ENCODE measurements around the gene HDGFL2. TPM values are rescaled to one million over a fixed set of nuclear protein-coding genes. Genes with fewer than 3 reads are reported as not detected.

The HDGFL2 gene
- total RNA-seq, 1 experiment from 2014 or later = 75.2 TPM

DNA sequence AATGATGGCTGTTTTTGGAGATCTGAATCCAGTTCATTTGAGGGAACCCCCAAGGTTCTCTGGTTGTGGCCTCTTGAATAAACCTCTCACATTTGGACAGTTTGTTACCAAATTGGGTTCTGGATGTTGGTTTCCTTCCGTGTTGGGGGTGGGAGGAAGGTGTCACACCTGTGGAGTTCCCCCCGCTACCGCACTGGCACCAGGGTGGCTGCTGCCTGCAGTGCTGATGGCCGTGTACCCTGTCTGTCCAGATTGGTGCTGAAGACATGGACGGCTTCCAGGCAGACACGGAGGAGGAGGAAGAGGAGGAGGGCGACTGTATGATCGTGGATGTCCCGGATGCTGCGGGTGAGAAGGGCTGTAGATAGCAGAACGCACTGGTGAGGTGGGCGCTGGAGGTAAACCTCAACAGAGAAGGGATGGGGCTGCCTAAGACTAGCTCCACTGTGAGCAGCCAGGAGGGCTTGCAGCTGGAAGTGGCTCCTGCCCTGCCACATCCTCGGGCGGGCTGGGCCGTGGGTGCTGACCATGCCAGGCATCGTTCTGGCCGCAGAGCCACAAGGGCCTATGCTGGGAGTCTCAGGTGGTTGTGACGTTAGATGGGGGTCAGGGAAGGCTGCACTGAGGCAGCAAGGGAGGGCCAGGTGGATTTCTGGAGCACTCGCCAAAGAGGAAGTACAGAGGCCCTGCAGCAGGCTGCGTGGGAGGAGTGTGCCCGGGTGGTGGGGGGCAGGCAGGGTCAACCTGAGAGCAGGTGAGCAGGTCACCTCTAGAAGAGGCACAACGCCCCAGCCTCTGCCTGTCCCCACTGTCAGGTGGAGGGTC, 29.9 kb upstream of the HDGFL2 start:
- BruUV-seq (replicated peaks) = no TSS peak
- Histone ChIP-seq H2AFZ (ENCODE audit: low read depth, low read length, poor library complexity, severe bottlenecking) (no peak overlapping the region), H3K36me3 (ENCODE audit: control insufficient read depth in 1 of 2, insufficient read depth in 2 of 2, low read length in 2 of 2) (peaks cover 11 to 13% of the 10 kb centered on the region in 2 experiments; a peak in 3 of 4 replicates), H4K20me1 (ENCODE audit: insufficient read depth) (no peaks in the 10 kb centered on the region), H3K4me3 (replicated peaks in 1 of 2; ENCODE audit: low read depth in 1 of 2, low read length in 2 of 2) (no peak overlapping the region), H3K9ac (ENCODE audit: low read length) (no peak overlapping the region), H3K4me2 (ENCODE audit: low read length) (no peak overlapping the region), H3K79me2 (ENCODE audit: insufficient read depth, low read length) (peaks cover 22% of the 10 kb centered on the region), H3K9me3 (ENCODE audit: control insufficient read depth in 1 of 2, insufficient read depth in 1 of 2, low read depth in 1 of 2, low read length in 2 of 2) (no peaks in the 10 kb centered on the region), H3K27ac (ENCODE audit: low read depth, low read length) (no peak overlapping the region), H3K27me3 (ENCODE audit: insufficient read depth, low read length) (no peaks in the 10 kb centered on the region), H3K9me2 (ENCODE audit: insufficient read depth) (no peaks in the 10 kb centered on the region), H3K4me1 (ENCODE audit: control insufficient read depth in 1 of 2, insufficient read depth in 2 of 2, low read length in 2 of 2) (no peaks in the 10 kb centered on the region)
- ChIA-PET RAD21 (ENCODE audit: low non-redundant PET in 1 of 2, low total read pairs in 2 of 2, uncharacterized antibody in 2 of 2, unreplicated experiment in 2 of 2) (no interaction called here), POLR2A (no interaction called here), CTCF (no interaction called here)
- DNase-seq (ENCODE audit: low read depth, low spot score) (no peak), ATAC-seq (no peak)
- intact Hi-C loops (cut with micrococcal nuclease) = no loop called here
- no peak for TF ChIP-seq ZFX (IDR thresholded peaks at IDR 0.05)
- TF ChIP-seq SIN3A (IDR thresholded peaks at IDR 0.05; ENCODE audit: low read depth) = no peak
- TF ChIP-seq, protein P1, sequence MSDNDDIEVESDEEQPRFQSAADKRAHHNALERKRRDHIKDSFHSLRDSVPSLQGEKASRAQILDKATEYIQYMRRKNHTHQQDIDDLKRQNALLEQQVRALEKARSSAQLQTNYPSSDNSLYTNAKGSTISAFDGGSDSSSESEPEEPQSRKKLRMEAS (IDR thresholded peaks at IDR 0.05) = no peak

DNA sequence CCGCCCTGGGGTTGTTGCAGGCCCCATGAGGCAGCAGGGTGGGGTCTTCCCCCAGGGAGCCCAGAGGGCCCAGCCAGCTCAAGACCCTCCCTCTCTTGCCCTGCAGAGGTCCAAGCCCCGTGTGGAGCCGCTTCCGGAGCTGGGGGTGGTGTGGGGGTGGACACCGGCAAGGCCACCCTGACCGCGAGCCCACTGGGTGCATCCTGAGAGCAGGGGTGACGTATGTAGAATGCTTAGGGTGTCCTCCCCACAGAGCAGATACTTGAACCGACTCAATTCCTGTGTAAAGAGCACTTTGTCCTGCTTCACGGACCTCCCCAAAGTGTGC, 29.3 kb upstream of the HDGFL2 start:
- H3K9ac ChIP-seq (ENCODE audit: low read length) = no peak overlapping the region
- no peak overlapping the region for H2AFZ ChIP-seq (ENCODE audit: low read depth, low read length, poor library complexity, severe bottlenecking)
- no TSS peak for BruUV-seq (replicated peaks)
- no peak overlapping the region for H3K27ac ChIP-seq (ENCODE audit: low read depth, low read length)
- TF ChIP-seq CEBPB (IDR thresholded peaks at IDR 0.05; ENCODE audit: low read depth) (no peak), RAD21 (IDR thresholded peaks at IDR 0.05; ENCODE audit: low read depth) (no peak), ZNF274 (IDR thresholded peaks at IDR 0.05; ENCODE audit: low read depth, low read length) (no peak), YY1 (IDR thresholded peaks at IDR 0.05; ENCODE audit: extremely low read depth, insufficient replicate concordance, low read depth, low read length) (no peak), EZH2 (IDR thresholded peaks at IDR 0.05) (no peak), SP1 (IDR thresholded peaks at IDR 0.05; ENCODE audit: low read depth) (no peak), ZFX (IDR thresholded peaks at IDR 0.05) (no peak), ELF1 (IDR thresholded peaks at IDR 0.05; ENCODE audit: borderline replicate concordance, low read depth) (no peak), CBX3 (IDR thresholded peaks at IDR 0.05; ENCODE audit: low read depth) (no peak), POLR2A (IDR thresholded peaks at IDR 0.05; ENCODE audit: borderline replicate concordance, extremely low read depth, insufficient read depth, insufficient read length) (no peak), SRF (IDR thresholded peaks at IDR 0.05; ENCODE audit: low read depth) (no peak)
- TF ChIP-seq, protein P2, sequence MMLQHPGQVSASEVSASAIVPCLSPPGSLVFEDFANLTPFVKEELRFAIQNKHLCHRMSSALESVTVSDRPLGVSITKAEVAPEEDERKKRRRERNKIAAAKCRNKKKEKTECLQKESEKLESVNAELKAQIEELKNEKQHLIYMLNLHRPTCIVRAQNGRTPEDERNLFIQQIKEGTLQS (IDR thresholded peaks at IDR 0.05) = no peak
- TF ChIP-seq, protein P3, sequence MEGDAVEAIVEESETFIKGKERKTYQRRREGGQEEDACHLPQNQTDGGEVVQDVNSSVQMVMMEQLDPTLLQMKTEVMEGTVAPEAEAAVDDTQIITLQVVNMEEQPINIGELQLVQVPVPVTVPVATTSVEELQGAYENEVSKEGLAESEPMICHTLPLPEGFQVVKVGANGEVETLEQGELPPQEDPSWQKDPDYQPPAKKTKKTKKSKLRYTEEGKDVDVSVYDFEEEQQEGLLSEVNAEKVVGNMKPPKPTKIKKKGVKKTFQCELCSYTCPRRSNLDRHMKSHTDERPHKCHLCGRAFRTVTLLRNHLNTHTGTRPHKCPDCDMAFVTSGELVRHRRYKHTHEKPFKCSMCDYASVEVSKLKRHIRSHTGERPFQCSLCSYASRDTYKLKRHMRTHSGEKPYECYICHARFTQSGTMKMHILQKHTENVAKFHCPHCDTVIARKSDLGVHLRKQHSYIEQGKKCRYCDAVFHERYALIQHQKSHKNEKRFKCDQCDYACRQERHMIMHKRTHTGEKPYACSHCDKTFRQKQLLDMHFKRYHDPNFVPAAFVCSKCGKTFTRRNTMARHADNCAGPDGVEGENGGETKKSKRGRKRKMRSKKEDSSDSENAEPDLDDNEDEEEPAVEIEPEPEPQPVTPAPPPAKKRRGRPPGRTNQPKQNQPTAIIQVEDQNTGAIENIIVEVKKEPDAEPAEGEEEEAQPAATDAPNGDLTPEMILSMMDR (IDR thresholded peaks at IDR 0.05 in 2 of 3, conservative IDR thresholded peaks at IDR 0.05 in 1 of 3; ENCODE audit: borderline replicate concordance in 1 of 3, insufficient read depth in 1 of 3, low read depth in 2 of 3, low read length in 2 of 3) = no peak
- TF ChIP-seq, protein P4, sequence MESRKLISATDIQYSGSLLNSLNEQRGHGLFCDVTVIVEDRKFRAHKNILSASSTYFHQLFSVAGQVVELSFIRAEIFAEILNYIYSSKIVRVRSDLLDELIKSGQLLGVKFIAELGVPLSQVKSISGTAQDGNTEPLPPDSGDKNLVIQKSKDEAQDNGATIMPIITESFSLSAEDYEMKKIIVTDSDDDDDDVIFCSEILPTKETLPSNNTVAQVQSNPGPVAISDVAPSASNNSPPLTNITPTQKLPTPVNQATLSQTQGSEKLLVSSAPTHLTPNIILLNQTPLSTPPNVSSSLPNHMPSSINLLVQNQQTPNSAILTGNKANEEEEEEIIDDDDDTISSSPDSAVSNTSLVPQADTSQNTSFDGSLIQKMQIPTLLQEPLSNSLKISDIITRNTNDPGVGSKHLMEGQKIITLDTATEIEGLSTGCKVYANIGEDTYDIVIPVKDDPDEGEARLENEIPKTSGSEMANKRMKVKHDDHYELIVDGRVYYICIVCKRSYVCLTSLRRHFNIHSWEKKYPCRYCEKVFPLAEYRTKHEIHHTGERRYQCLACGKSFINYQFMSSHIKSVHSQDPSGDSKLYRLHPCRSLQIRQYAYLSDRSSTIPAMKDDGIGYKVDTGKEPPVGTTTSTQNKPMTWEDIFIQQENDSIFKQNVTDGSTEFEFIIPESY (IDR thresholded peaks at IDR 0.05; ENCODE audit: extremely low read depth, insufficient replicate concordance, low read length) = no peak
- no peaks in the 10 kb centered on the region for H3K4me1 ChIP-seq (ENCODE audit: control insufficient read depth in 1 of 2, insufficient read depth in 2 of 2, low read length in 2 of 2)
- RAD21 ChIA-PET (ENCODE audit: low non-redundant PET in 1 of 2, low total read pairs in 2 of 2, uncharacterized antibody in 2 of 2, unreplicated experiment in 2 of 2) = no interaction called here
- peaks cover 11 to 18% of the 10 kb centered on the region in 2 experiments; a peak in 3 of 4 replicates for H3K36me3 ChIP-seq (ENCODE audit: control insufficient read depth in 1 of 2, insufficient read depth in 2 of 2, low read length in 2 of 2)
- DNase-seq (ENCODE audit: low read depth, low spot score) (no peak), ATAC-seq (no peak)
- no peaks in the 10 kb centered on the region for H3K27me3 ChIP-seq (ENCODE audit: insufficient read depth, low read length)
- POLR2A ChIA-PET = no interaction called here
- no peak overlapping the region for H3K4me3 ChIP-seq (replicated peaks in 1 of 2; ENCODE audit: low read depth in 1 of 2, low read length in 2 of 2)
- H3K79me2 ChIP-seq (ENCODE audit: insufficient read depth, low read length) = peaks cover 19% of the 10 kb centered on the region
- H3K9me3 ChIP-seq (ENCODE audit: control insufficient read depth in 1 of 2, insufficient read depth in 1 of 2, low read depth in 1 of 2, low read length in 2 of 2) = no peaks in the 10 kb centered on the region
- H3K4me2 ChIP-seq (ENCODE audit: low read length) = no peak overlapping the region
- intact Hi-C loops (cut with micrococcal nuclease) = no loop called here
- no peaks in the 10 kb centered on the region for H3K9me2 ChIP-seq (ENCODE audit: insufficient read depth)
- H4K20me1 ChIP-seq (ENCODE audit: insufficient read depth) = no peaks in the 10 kb centered on the region
- CTCF ChIA-PET = no interaction called here
